Testis (tissue), 2 donors: Measurements from ENCODE around the gene PAPPA.

Experiments used
- CTCF ChIP-seq, 3 experiments: fragments of 450-650 bp in 2 of 3; fragments of 200-600 bp in 1 of 3; sonication (generic) in 1 of 3; IDR thresholded peaks; one replicate each; pipeline ENCODE4 v1.5.1; 2016 to 2019; ENCODE audit warnings: antibody characterized with exemption in 3 of 3, mild to moderate bottlenecking in 2 of 3, moderate library complexity in 1 of 3
- POLR2A ChIP-seq: fragments of 450-650 bp; IDR thresholded peaks from one replicate; pipeline ENCODE4 v1.6.1; 2017; ENCODE audit warnings: antibody characterized with exemption, mild to moderate bottlenecking, moderate library complexity

DNA sequence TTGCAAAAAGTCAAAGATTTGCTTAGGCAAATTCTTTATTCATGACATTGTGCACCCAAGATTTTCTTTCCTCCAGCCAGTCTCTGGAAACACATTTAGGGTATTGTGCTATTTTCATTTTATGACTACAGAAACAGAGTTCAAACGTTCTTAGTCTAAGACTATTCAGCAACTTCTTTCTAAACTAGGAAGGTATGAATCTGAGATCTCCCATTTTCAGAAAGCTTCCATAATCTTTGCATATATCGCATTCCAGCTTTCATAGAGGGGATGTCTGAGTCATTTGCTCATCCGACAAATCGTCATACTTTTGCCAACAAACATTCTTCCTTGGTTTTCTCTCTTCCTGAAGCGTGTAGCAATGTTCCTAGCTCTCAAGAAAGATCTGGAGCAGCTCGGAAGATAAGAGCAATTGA, 1.6 kb upstream of the PAPPA start:
- TF ChIP-seq POLR2A = no peak
- TF ChIP-seq CTCF (IDR thresholded peaks at IDR 0.05) = no peak
